PC-9 (cell line): ENCODE measurements around the gene DOP1A.
A peak's percentile ranks its signal among the peaks of the same experiment; 100 is the strongest.

Experiments
- CTCF ChIP-seq: fragments of 200-600 bp; sonication (generic); conservative IDR thresholded peaks from 2 replicates; pipeline ENCODE4 v1.6.1; 2017; ENCODE audit warnings: mixed run types, antibody characterized with exemption, mild to moderate bottlenecking, moderate library complexity
- EZH2 ChIP-seq: fragments of 200-600 bp; sonication (generic); IDR thresholded peaks from 2 replicates; pipeline ENCODE4 v1.8.0; 2017; ENCODE audit warnings: antibody characterized with exemption, low read depth

- TF ChIP-seq CTCF (peak; percentile 63), EZH2 (no peak)
Measured at GRCh38 chr6:83215131-83216047, 147.9 kb downstream of the DOP1A start.
